Caco-2 (cell line): Measurements from ENCODE around the gene SEC22C. TPM values are rescaled to one million over a fixed set of nuclear protein-coding genes. Genes with fewer than 3 reads are reported as not detected.

Experiments used
- BruUV-seq: library from RNA; stranded (reverse); fragments of 400-500 nt; replicated peaks from 2 replicates; lab custom pipeline; 2021; lab: Mats Ljungman, UMichigan
- CTCF ChIA-PET: fragments of 300-600 bp; sonication (Branson Sonifier 250); formaldehyde crosslinking; loops from one replicate; lab custom pipeline; 2022; ENCODE audit warnings: antibody characterized with exemption; lab: Charles Lee
- POLR2A ChIA-PET: fragments of 300-600 bp; sonication (Branson Sonifier 250); formaldehyde crosslinking; loops from one replicate; lab custom pipeline; 2022; ENCODE audit warnings: antibody characterized with exemption; lab: Charles Lee
- DNase-seq, 2 experiments: peaks; one replicate each; pipeline versions ENCODE4 v3.0.0 to v3.0.0-alpha.2; 2020 to 2022
- H3K27me3 ChIP-seq: replicated peaks from 2 replicates; pipeline ENCODE4 v1.6.0; 2011; ENCODE audit warnings: low read length; ENCODE audit not compliant: control insufficient read depth, insufficient read depth
- H3K36me3 ChIP-seq: 2 replicates; pipeline ENCODE4 v1.5.1; 2011; ENCODE audit warnings: low read length; ENCODE audit not compliant: control insufficient read depth, insufficient read depth
- H3K4me1 ChIP-seq: fragments of 250-450 bp; sonication (Bioruptor Pico); 2 replicates; pipeline ENCODE4 v1.5.1; 2020; ENCODE audit warnings: mild to moderate bottlenecking
- H3K4me3 ChIP-seq: 2 replicates; pipeline ENCODE4 v1.5.1; 2011; ENCODE audit warnings: low read depth, mild to moderate bottlenecking, control low read depth, low read length
- H3K9me3 ChIP-seq: fragments of 250-450 bp; sonication (Bioruptor Pico); 2 replicates; pipeline ENCODE4 v1.5.1; 2020; ENCODE audit warnings: mild to moderate bottlenecking, moderate library complexity
- H3K27ac Mint-ChIP-seq: one replicate; pipeline ENCODE4 v1.8.0; 2022; ENCODE audit warnings: mixed read lengths; ENCODE audit not compliant: unreplicated experiment
- H3K27me3 Mint-ChIP-seq: one replicate; pipeline ENCODE4 v1.8.0; 2022; ENCODE audit warnings: mixed read lengths; ENCODE audit not compliant: insufficient read depth, unreplicated experiment
- H3K36me3 Mint-ChIP-seq: one replicate; pipeline ENCODE4 v1.8.0; 2022; ENCODE audit warnings: mild to moderate bottlenecking, mixed read lengths; ENCODE audit not compliant: insufficient read depth, unreplicated experiment
- H3K4me1 Mint-ChIP-seq: one replicate; pipeline ENCODE4 v1.8.0; 2022; ENCODE audit warnings: low read depth, mixed read lengths; ENCODE audit not compliant: unreplicated experiment
- H3K4me3 Mint-ChIP-seq: one replicate; pipeline ENCODE4 v1.8.0; 2022; ENCODE audit warnings: mild to moderate bottlenecking, moderate library complexity, mixed read lengths; ENCODE audit not compliant: unreplicated experiment
- H3K9me3 Mint-ChIP-seq: one replicate; pipeline ENCODE4 v1.8.0; 2022; ENCODE audit warnings: mixed read lengths; ENCODE audit not compliant: unreplicated experiment
- CTCF ChIP-seq, 2 experiments: fragments of 200-600 bp in 1 of 2; IDR thresholded peaks; 1 replicate in 1 of 2; 2 replicates in 1 of 2; pipeline versions ENCODE4 v1.5.1 to v1.8.0; 2011 to 2022; ENCODE audit warnings: antibody characterized with exemption in 1 of 2, control low read depth in 1 of 2, inconsistent platforms in 1 of 2, low read depth in 1 of 2, low read length in 1 of 2, mild to moderate bottlenecking in 1 of 2, moderate library complexity in 1 of 2; ENCODE audit not compliant: insufficient read depth in 1 of 2, severe bottlenecking in 1 of 2, unreplicated experiment in 1 of 2
- intact Hi-C: fragments of 100-400 bp; cut with micrococcal nuclease; formaldehyde crosslinking; loops from one replicate; pipeline ENCODE4 v1.10.0; 2022; ENCODE audit not compliant: unreplicated experiment
- total RNA-seq: library from RNA; stranded (reverse); gene quantifications from 2 replicates; pipeline ENCODE4 v1.2.3, GENCODE V29; 2022

The SEC22C gene
- total RNA-seq, 1 experiment from 2014 or later: 36.4 TPM

DNA sequence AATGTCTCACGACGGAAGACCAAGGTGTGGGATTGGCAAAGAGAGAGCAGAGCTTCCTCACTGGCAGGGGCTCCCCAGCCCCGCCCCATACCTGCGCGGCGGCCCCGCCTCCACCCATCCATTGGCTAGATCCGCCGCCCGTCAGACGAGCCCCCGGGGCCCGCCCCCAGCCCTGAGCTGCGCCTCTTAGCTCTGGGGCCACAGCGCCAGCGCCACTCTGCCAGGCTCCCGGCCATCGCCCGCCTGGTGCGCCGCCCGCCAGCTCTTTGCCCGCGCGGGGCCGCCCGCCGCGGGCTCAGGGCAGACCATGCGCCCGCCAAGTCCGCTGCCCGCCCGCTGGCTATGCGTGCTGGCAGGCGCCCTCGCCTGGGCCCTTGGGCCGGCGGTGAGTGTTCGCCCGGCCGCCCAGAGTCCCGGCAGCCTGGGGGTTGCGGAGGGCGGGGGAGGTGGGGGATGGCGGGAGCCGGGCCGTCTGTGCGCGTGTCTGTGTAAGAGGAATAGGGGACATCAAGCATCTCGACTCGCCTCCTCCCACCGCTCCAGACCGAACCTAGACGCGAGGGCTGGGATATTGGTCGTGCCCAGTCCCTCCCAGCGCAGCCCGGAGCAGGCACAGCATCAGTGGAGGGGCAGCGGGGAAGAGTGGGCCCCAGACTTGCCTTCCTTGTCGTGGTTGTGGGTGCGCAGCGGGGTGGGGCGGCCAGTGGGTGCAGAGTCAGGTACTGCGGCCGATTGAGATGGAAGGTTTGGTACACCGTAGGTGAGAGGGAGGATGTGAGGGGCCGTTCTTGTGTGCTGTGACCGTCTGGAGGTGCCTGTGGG is 79.1 kb downstream of the SEC22C start, which contains the start of gene VIPR1:
TSS of gene VIPR1 (plus strand) at position 215 of the 822 bp plus-strand sequence. CDS start at position 308, 93 bp downstream.
- ChIA-PET POLR2A (interaction anchor here (0.6 to 1.1 kb wide), 3 partner anchors 34 to 541 kb away, joined by 3 to 7 read pairs (median 5); partner anchors contain the start of genes SS18L2 and ULK4), CTCF (interaction anchor here (0.6 to 2.0 kb wide), 14 partner anchors 8 to 430 kb away, joined by 3 to 39 read pairs (median 5); no protein-coding TSS in a partner anchor)
- Mint-ChIP-seq H3K27me3 (peaks cover 10% of the 10 kb centered on the region), H3K36me3 (peaks cover 8% of the 10 kb centered on the region), H3K27ac (no peak within 1 kb of the TSS), H3K4me3 (peak within 1 kb of the TSS; percentile 85), H3K4me1 (peaks cover 16% of the 10 kb centered on the region), H3K9me3 (no peaks in the 10 kb centered on the region)
- intact Hi-C loops: loop anchor here (1.0 kb wide), 3 partner anchors 34 to 45 kb away; no protein-coding TSS in a partner anchor
- Histone ChIP-seq H3K9me3 (no peaks in the 10 kb centered on the region), H3K36me3 (no peaks in the 10 kb centered on the region), H3K4me3 (peak within 1 kb of the TSS; percentile 70), H3K4me1 (peaks cover 10% of the 10 kb centered on the region), H3K27me3 (no peaks in the 10 kb centered on the region)
- TF ChIP-seq CTCF (IDR thresholded peaks at IDR 0.05; ENCODE audit: insufficient read depth in 1 of 2, low read depth in 1 of 2, low read length in 1 of 2, severe bottlenecking in 1 of 2, unreplicated experiment in 1 of 2): no peak
- peak; percentile 88 to 95 for DNase-seq
- BruUV-seq: no TSS peak

- ChIA-PET CTCF (interaction anchor here (0.6 to 2.0 kb wide), 20 partner anchors 9 to 429 kb away, joined by 3 to 39 read pairs (median 6); no protein-coding TSS in a partner anchor), POLR2A (interaction anchor here (0.5 to 1.1 kb wide), 4 partner anchors 34 to 99 kb away, joined by 3 to 7 read pairs (median 4); partner anchors contain the start of gene SS18L2)
- peaks cover 10% of the 10 kb centered on the region for H3K27me3 Mint-ChIP-seq
- no peaks in the 10 kb centered on the region for H3K27me3 ChIP-seq
- BruUV-seq: no TSS peak
- TF ChIP-seq CTCF (IDR thresholded peaks at IDR 0.05; ENCODE audit: insufficient read depth in 1 of 2, low read depth in 1 of 2, low read length in 1 of 2, severe bottlenecking in 1 of 2, unreplicated experiment in 1 of 2): peak; percentile 67 to 87
- intact Hi-C loops: loop anchor here (1.0 kb wide), 3 partner anchors 34 to 45 kb away; no protein-coding TSS in a partner anchor
- H3K9me3 ChIP-seq: no peaks in the 10 kb centered on the region
- H3K27ac Mint-ChIP-seq: no peak overlapping the region
- H3K4me3 ChIP-seq: peak overlapping the region; percentile 70
- peak; percentile 80 to 84 for DNase-seq
- no peaks in the 10 kb centered on the region for H3K9me3 Mint-ChIP-seq
- H3K4me1 Mint-ChIP-seq: peaks cover 11% of the 10 kb centered on the region
- no peaks in the 10 kb centered on the region for H3K36me3 ChIP-seq
- H3K4me3 Mint-ChIP-seq: peak overlapping the region; percentile 85
- peaks cover 8% of the 10 kb centered on the region for H3K36me3 Mint-ChIP-seq
- peaks cover 7% of the 10 kb centered on the region for H3K4me1 ChIP-seq
Measured at GRCh38 chr3:42501681-42502428, 79.9 kb downstream of the SEC22C start.
